ENCODE results near the gene CNTN5. TPM values are rescaled to one million over a fixed set of nuclear protein-coding genes. Genes with fewer than 3 reads are reported as not detected.

Gene CNTN5
- polyA plus RNA-seq, 1 of the 3 experiments (the other 2 are of a cell fraction): not detected

- Histone ChIP-seq H3K4me2 (no peak overlapping the region), H4K20me1 (ENCODE audit: insufficient read depth) (no peaks in the 10 kb centered on the region), H3K36me3 (replicated peaks in 1 of 2; ENCODE audit: control insufficient read depth in 1 of 2, insufficient read depth in 2 of 2, low read length in 1 of 2) (no peaks in the 10 kb centered on the region), H3K79me2 (ENCODE audit: insufficient read depth) (no peaks in the 10 kb centered on the region), H3K9me3 (no peaks in the 10 kb centered on the region), H2AFZ (ENCODE audit: low read depth) (no peak overlapping the region), H3K9me2 (no peaks in the 10 kb centered on the region), H3K27me3 (ENCODE audit: insufficient read depth) (no peaks in the 10 kb centered on the region), H3K4me3 (ENCODE audit: low read depth in 2 of 2, low read length in 1 of 2) (no peak overlapping the region), H3K4me1 (ENCODE audit: control insufficient read depth in 1 of 2, insufficient read depth in 2 of 2, low read depth in 1 of 2, low read length in 1 of 2) (no peaks in the 10 kb centered on the region; a peak in 1 of 4 replicates), H3F3A (replicated peaks; ENCODE audit: insufficient read depth) (no peaks in the 10 kb centered on the region), H3K9ac (no peak overlapping the region), H3K27ac (ENCODE audit: low read depth in 2 of 2, low read length in 1 of 2) (no peak overlapping the region)
- TF ChIP-seq RFX5 (IDR thresholded peaks at IDR 0.05; ENCODE audit: low read length): no peak
- no peak for TF ChIP-seq YY1 (IDR thresholded peaks at IDR 0.05; ENCODE audit: low read depth)
- TF ChIP-seq ZBTB33 (IDR thresholded peaks at IDR 0.05; ENCODE audit: borderline replicate concordance, low read depth): no peak
- DNase-seq: no peak
- ChIA-PET POLR2A (no interaction called here), CTCF (interaction anchor here (1.6 kb wide), 1 partner anchor 15 kb away, joined by 3 read pairs; no protein-coding TSS in a partner anchor)
- 8% methylated on average over 2 of the region's 2 CpGs for WGBS (ENCODE audit: low lambda C conversion rate)
Observed at GRCh38 chr11:100080381-100080780, 1059.6 kb downstream of the CNTN5 start.

GRCh38 chr11:100080821-100081220, 1060.1 kb downstream of the CNTN5 start:
- Histone ChIP-seq H3K79me2 (ENCODE audit: insufficient read depth) (no peaks in the 10 kb centered on the region), H3K27me3 (ENCODE audit: insufficient read depth) (no peaks in the 10 kb centered on the region), H3K9me3 (no peaks in the 10 kb centered on the region), H3K4me1 (ENCODE audit: control insufficient read depth in 1 of 2, insufficient read depth in 2 of 2, low read depth in 1 of 2, low read length in 1 of 2) (no peaks in the 10 kb centered on the region; a peak in 1 of 4 replicates), H4K20me1 (ENCODE audit: insufficient read depth) (no peaks in the 10 kb centered on the region), H3K9ac (no peak overlapping the region), H2AFZ (ENCODE audit: low read depth) (no peak overlapping the region), H3K4me2 (no peak overlapping the region), H3K9me2 (no peaks in the 10 kb centered on the region), H3K36me3 (replicated peaks in 1 of 2; ENCODE audit: control insufficient read depth in 1 of 2, insufficient read depth in 2 of 2, low read length in 1 of 2) (no peaks in the 10 kb centered on the region), H3F3A (replicated peaks; ENCODE audit: insufficient read depth) (no peaks in the 10 kb centered on the region), H3K4me3 (ENCODE audit: low read depth in 2 of 2, low read length in 1 of 2) (no peak overlapping the region), H3K27ac (ENCODE audit: low read depth in 2 of 2, low read length in 1 of 2) (no peak overlapping the region)
- no peak for TF ChIP-seq RXRA (IDR thresholded peaks at IDR 0.05; ENCODE audit: borderline replicate concordance, low read depth)
- TF ChIP-seq GABPA (IDR thresholded peaks at IDR 0.05; ENCODE audit: low read depth): no peak
- no peak for TF ChIP-seq MXI1 (IDR thresholded peaks at IDR 0.05; ENCODE audit: low read depth, low read length)
- TF ChIP-seq MEF2A (IDR thresholded peaks at IDR 0.05; ENCODE audit: borderline replicate concordance, low read depth): no peak
- no peak for TF ChIP-seq EP300 (IDR thresholded peaks at IDR 0.05; ENCODE audit: borderline replicate concordance in 1 of 2, low read depth in 1 of 2, low read length in 1 of 2)
- no peak for TF ChIP-seq TCF12 (IDR thresholded peaks at IDR 0.05)
- TF ChIP-seq CTCF (IDR thresholded peaks at IDR 0.05): no peak
- no peak for TF ChIP-seq GATA2 (CRISPR knock-in tag; IDR thresholded peaks at IDR 0.05)
- TF ChIP-seq YY1 (IDR thresholded peaks at IDR 0.05; ENCODE audit: low read depth): no peak
- TF ChIP-seq USF1 (IDR thresholded peaks at IDR 0.05; ENCODE audit: borderline replicate concordance, low read depth): no peak
- no peak for TF ChIP-seq POLR2AphosphoS5 (IDR thresholded peaks at IDR 0.05; ENCODE audit: low read depth, low read length)
- TF ChIP-seq FOXJ3 (CRISPR knock-in tag; IDR thresholded peaks at IDR 0.05): no peak
- no peak for TF ChIP-seq FOSL2 (IDR thresholded peaks at IDR 0.05; ENCODE audit: borderline replicate concordance, low read depth)
- TF ChIP-seq RCOR1 (IDR thresholded peaks at IDR 0.05; ENCODE audit: low read length): no peak
- no peak for TF ChIP-seq CHD2 (IDR thresholded peaks at IDR 0.05; ENCODE audit: low read length, partially characterized antibody)
- TF ChIP-seq USF2 (IDR thresholded peaks at IDR 0.05; ENCODE audit: borderline replicate concordance, low read depth, low read length): no peak
- TF ChIP-seq RFX5 (IDR thresholded peaks at IDR 0.05; ENCODE audit: low read length): no peak
- no peak for TF ChIP-seq SMC3 (IDR thresholded peaks at IDR 0.05; ENCODE audit: low read depth, low read length)
- no peak for TF ChIP-seq ZBTB33 (IDR thresholded peaks at IDR 0.05; ENCODE audit: borderline replicate concordance, low read depth)
- CTCF ChIA-PET: interaction anchor here (1.6 kb wide), 1 partner anchor 15 kb away, joined by 3 read pairs; no protein-coding TSS in a partner anchor
- POLR2A ChIA-PET: no interaction called here
- DNase-seq: no peak

Measured in SK-N-SH (cell line).